Measurements from ENCODE around the gene DUS3L. TPM values are rescaled to one million over a fixed set of nuclear protein-coding genes. Genes with fewer than 3 reads are reported as not detected.
"Not testable (repeated sequence)": the region's sequence is repeated elsewhere in the genome, so short reads cannot be mapped to it uniquely, and the experiment has no call there.

The DUS3L gene
- total RNA-seq, 1 experiment from 2014 or later: 105 TPM

DNA sequence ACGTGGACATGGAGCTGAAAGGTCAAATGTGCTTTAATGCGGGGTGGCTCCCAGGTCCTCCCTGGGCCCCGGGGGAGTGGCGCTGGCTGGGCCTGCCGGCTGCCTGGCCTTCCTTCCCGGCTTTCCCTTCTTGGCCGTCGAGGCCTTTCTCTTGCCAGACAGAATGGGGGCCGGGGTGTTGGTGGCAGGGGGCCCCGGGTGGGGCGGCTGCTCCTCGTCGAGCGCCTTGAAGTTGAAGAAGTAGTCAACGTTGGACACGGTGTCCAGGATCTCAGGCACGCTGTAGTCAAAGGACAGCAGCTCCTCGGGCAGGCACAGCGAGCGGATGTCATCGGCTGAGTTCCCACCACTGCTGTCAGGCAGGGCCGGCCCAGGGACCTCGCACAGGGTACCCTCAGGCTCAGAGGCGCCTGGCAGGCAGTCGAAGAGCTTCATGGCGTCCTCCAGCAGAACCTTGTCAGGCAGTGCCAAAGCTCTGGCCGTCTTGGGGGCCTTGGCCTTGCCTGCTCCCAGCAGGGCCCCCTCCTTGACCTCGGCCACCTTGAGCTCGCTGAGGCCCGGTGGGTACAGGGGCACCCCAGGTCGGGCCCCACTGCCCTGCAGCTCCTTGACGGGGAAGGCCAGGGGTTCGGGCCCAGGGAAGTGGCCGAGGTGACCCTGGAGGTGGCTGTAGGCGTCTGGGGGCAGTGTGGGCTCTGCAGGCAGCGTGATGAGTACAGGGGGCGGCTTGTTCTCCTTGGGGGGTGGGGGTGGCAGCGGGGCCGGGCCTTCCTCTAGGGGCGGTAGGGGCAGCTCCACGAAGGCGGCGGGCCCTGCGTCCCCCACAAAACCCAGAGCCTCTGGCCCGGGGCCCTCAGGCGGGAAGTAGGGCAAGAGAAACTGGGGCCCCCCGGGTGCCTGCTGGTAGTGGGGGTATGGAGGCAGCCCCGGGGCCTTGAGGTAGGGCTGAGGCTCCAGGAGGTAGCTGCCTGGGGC, 7.7 kb downstream of the DUS3L start:
- no peak for DNase-seq (ENCODE audit: low spot score)
- in situ Hi-C loops (cut with HindIII; ENCODE audit: low sequenced_read_pairs): no loop called here

DNA sequence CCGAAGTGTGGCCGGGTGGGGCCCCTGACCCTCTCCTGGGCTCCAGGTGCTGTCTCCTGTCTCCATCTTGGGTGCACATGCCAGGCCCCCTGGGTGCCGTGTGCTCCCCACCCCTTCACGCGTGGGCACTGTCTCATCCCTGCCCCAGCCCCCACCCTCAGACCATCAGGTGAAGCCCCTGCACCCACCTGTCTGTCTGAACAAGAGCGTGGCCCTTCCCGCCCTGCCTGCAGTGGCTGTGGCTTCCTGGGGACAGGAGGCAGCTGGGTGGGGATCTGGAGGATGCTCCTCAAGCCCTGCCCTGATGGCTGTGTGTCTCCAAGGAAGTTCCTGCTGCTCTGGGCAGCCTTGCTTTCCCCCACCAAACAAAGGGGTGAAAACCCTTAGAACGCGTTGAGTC, 8.6 kb downstream of the DUS3L start:
- no peak for DNase-seq (ENCODE audit: low spot score)
- in situ Hi-C loops (cut with HindIII; ENCODE audit: low sequenced_read_pairs): no loop called here

DNA sequence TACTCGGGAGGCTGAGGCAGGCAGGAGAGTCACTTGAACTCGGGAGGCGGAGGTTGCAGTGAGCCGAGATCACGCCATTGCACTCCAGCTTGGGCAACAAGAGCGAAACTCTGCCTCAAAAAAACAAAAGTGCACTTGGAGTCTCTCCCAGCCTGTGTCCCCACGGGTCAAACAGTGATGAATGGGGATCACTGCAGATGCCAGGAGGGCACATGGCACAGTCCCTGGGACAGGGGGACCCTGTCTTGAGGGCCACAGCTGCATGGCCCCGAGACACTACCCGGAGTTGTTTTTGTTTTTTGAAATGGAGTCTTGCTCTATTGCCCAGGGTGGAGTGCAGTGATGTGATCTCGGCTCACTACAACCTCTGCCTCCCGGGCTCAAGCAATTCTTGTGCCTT, 10.0 kb downstream of the DUS3L start:
- in situ Hi-C loops (cut with HindIII; ENCODE audit: low sequenced_read_pairs); DNase-seq (ENCODE audit: low spot score): not testable (repeated sequence)

DNA sequence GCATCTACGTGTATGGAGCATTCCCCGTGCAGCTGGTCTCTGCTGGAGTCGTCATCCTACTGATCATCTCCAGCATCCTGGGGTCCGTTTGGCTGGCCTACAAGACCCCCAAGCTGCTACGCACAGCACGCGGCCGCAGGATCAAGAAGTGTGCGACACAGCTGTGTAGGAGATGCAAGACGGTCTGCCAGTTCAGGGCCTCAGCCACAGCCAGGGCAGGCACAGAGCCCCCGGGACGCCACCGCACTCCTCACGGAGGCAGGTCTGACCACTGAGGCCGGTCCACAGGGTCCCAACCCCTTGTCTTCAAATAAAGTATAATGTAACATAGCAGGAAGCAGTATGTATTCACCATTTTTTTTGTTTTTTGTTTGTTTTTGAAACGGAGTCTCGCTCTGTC, 12.6 kb downstream of the DUS3L start:
- DNase-seq (ENCODE audit: low spot score): no peak
- in situ Hi-C loops (cut with HindIII; ENCODE audit: low sequenced_read_pairs): no loop called here

DNA sequence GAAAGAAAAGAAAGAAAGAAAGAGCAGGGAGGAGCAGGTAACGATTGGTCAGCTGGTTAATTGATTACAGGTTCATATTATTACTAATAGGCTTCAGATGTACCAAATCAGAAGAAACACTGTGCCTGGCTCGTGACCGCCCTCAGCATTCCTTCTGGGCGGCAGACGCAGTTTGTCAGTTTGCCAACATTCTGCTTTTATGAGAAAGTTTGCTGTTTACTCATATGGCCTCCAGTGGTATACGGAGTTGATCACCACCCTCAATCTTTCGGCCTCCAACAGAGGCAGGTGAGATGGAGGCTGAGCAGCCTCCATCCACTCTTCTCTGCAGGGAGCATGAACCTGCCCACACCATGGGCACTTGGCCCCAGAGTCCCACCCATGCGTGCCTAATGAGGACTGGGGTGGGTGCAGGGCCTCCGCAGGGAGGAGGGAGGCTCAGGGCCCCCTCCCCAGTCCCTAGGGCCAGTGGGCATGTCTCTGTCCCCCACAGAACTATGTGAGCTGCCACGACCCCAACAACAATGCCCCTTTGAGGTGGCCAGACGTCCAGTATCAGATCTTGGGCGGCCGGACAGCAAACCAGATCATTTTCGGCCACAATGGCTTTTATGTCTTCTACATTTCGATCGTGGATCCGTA, 15.2 kb downstream of the DUS3L start:
- no peak for DNase-seq (ENCODE audit: low spot score)
- in situ Hi-C loops (cut with HindIII; ENCODE audit: low sequenced_read_pairs): no loop called here

DNA sequence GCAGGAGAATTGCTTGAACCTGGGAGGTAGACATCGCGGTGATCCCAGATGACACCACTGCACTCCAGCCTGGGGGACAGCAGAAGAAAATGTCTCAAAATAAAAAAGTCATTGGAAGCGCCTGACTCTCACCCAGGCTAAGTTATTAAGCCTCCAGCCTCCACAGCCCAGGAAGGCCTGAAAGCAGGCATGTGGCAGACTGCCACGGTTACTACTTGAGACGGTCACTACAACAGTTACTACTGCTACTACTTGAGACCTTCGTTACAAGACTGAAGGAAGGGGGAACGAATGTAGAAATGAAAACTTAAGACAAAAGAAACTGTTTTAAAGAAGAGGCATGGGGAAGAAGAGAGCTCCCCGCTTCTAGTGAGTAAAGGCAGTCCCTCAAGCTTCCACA, 16.0 kb downstream of the DUS3L start:
- in situ Hi-C loops (cut with HindIII; ENCODE audit: low sequenced_read_pairs): no loop called here
- DNase-seq (ENCODE audit: low spot score): no peak

DNA sequence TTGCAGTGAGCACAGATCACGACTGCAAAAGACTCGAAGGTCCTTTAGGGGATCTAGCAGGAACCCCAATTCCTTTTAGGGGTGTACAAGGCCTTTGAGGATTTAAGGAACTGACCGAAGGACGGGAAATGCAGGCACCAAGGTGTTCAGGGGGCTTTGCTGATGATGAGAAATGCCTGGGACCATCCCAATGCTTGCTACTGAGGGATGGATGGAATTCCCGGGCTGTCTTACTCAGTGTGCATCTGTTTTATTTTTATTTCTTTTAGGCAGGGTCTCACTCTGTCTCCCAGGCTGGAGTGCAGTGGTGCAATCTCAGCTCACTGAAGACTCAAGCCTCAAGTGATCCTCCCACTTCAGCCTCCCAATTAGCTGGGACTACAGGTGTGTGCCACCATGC, 17.7 kb downstream of the DUS3L start:
- in situ Hi-C loops (cut with HindIII; ENCODE audit: low sequenced_read_pairs): no loop called here
- no peak for DNase-seq (ENCODE audit: low spot score)

DNA sequence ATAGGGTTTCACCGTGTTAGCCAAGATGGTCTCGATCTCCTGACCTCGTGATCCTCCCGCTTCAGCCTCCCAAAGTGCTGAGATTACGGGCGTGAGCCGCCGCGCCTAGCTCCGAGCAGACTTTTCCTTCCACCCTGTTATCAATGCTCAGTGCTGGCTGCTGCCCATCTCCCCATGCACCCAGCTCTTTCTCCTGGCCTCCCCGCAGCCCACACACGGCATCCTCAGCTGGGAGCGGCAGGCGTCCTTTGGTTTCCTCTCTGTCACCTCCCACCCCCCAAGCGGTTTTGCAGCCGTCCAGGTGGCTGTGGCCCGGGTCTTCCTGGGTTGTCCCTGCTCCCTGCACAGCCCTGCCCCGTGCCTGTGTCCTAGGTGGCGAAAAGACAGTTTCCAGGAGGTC, 18.5 kb downstream of the DUS3L start:
- DNase-seq (ENCODE audit: low spot score): no peak

DNA sequence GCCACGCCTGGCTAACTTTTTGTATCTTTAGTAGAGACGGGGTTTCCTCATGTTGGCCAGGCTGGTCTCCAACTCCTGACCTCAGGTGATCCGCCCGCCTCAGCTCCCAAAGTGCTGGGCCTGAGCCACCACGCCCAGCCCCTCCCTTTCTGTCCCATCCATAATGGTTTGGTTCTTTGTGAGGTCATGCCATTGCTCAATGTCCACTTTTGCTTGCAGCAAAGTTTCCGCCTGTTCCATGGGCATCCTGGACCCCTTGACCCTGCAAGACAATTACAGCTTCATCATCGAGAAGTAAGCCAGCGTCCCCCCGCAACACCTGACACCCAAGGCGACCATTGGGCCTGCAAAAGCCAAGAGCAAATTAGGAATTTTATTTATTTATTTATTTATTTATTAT, 23.0 kb downstream of the DUS3L start:
- no peak for DNase-seq (ENCODE audit: low spot score)
- in situ Hi-C loops (cut with HindIII; ENCODE audit: low sequenced_read_pairs): no loop called here

More for the DNA sequence above, 18.5 kb downstream of the DUS3L start:
- in situ Hi-C loops (cut with HindIII; ENCODE audit: low sequenced_read_pairs): no loop called here

DNA sequence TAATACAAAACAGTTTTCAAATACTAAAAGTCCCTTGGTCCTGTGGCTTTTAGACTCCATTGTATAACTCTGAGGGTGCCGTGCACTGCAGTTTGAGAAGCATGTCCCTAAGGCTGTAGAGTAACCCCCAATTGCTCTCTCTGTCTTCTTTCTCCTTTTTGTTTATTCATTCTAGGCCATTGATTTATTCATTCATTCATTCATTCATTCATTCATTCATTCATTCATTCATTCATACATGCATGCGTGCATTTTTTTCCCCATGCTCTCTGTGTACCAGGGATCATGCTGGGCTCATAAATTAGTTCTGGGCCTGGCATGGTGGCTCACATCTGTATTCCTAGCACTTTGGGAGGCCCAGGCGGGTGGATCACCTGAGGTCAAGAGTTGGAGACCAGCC, 25.7 kb downstream of the DUS3L start:
- in situ Hi-C loops (cut with HindIII; ENCODE audit: low sequenced_read_pairs): no loop called here
- DNase-seq (ENCODE audit: low spot score): no peak

DNA sequence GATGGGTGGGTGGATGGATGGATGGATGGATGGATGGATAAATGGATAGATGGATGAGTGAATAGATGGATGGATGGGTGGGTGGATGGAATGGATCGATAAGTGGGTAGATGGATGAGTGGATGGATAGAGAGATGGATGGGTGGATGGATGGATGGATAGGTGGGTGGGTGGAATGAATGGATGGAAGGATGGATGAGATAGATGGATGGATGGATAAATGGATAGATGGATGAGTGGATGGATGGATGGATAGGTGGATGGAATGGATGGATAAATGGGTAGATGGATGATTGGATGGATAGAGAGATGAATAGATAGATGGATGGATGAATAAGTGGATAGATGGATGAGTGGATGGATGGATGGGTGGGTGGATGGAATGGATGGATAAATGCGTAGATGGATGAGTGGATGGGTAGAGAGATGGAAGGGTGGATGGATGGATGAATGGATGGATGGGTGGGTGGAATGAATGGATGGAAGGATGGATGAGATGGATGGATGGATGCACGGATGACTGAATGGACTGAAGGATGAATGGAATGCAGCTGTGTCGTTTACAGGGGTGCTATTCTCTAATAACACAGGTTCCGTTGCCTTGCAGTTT, 28.2 kb downstream of the DUS3L start:
- no peak for DNase-seq (ENCODE audit: low spot score)
- in situ Hi-C loops (cut with HindIII; ENCODE audit: low sequenced_read_pairs): no loop called here

DNA sequence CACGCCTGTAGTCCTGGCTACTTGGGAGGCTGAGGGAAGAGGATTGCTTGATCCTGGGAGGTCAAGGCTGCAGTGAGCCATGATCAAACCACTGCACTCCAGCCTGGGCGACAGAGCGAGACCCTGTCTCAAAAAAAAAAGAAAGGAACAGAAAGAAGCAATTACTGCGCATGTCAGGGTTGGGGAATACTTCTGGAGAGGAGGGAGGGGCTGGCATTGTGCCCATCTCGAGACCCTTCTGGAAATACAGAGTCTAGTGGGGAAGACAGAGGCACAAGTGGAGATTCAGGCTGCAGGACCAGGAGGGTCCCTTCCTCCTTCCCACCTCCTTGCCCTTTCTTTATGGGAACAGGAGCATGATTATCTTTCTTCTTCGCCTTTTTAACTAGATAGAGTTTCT, 37.2 kb downstream of the DUS3L start:
- no peak for DNase-seq (ENCODE audit: low spot score)
- in situ Hi-C loops (cut with HindIII; ENCODE audit: low sequenced_read_pairs): no loop called here

DNA sequence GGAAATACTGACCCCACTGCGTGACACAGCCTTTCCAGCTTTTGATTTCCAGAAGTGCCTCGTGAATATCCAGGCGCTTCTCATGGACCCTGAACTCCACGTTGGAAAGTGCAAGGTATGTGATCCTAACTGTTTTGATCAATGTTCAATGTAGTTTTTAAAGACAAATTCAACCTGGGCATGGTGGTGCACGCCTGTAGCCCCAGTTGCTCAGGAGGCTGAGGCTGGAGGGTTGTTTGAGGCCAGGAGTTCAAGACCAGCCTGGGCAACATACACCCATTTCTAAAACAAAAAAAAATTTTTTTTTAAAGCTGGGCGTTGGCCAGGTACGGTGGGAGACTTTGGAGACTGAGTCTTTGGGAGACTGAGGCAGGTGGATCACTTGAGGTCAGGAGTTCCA, 39.3 kb downstream of the DUS3L start:
- no peak for DNase-seq (ENCODE audit: low spot score)
- in situ Hi-C loops (cut with HindIII; ENCODE audit: low sequenced_read_pairs): no loop called here

DNA sequence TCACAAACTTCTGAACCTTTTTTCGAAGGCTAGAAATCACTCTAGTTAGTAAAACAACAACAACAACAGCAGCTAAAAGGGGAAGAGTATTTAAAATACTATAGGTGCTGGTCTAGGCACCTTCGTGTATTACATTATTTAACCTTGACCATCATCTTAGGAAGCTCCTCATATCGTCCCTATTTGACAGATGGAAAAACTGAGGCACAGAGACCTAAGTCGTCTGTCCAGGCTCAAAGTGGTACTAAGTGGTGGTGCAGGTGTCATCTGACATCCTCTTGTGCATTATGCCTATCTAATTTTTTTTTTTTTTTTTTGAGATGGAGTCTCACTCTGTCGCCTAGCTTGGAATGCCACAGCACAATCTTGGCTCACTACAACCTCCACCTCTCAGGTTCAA, 41.5 kb downstream of the DUS3L start:
- in situ Hi-C loops (cut with HindIII; ENCODE audit: low sequenced_read_pairs): no loop called here
- DNase-seq (ENCODE audit: low spot score): no peak

DNA sequence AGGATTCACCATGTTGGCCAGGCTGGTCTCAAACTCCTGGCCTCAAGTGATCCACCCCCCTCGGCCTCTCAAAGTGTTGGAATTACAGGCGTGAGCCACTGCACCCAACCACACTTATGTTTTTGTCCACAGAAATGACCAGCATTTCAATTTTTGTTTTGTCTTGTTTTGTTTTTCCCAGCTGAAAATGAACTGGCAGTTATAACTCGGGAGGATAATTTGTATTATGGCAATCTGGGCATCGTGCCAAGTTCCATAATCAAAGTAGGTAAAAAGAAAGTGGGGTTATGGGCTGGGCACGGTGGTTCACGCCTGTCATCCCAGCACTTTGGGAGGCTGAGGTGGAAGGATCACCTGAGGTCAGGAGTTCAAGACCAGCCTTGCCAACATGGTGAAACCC, 42.0 kb downstream of the DUS3L start:
- DNase-seq (ENCODE audit: low spot score); in situ Hi-C loops (cut with HindIII; ENCODE audit: low sequenced_read_pairs): not testable (repeated sequence)

DNA sequence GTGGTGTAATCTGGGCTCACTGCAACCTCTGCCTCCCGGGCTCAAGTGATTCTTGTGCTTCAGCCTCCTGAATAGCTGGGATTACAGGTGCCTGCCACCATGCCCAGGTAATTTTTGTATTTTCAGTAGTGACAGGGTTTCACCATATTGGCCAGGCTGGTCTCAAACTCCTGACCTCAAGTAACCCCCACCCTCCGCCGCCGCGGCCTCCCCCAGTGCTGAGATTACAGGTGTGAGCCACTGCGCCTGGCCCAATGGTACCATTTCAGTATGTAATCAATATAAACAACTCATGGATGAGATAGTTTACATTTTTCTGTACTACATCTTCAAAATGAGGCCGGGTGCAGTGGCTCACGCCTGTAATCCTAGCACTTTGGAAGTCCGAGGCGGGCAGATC, 46.0 kb downstream of the DUS3L start:
- in situ Hi-C loops (cut with HindIII; ENCODE audit: low sequenced_read_pairs); DNase-seq (ENCODE audit: low spot score): not testable (repeated sequence)

DNA sequence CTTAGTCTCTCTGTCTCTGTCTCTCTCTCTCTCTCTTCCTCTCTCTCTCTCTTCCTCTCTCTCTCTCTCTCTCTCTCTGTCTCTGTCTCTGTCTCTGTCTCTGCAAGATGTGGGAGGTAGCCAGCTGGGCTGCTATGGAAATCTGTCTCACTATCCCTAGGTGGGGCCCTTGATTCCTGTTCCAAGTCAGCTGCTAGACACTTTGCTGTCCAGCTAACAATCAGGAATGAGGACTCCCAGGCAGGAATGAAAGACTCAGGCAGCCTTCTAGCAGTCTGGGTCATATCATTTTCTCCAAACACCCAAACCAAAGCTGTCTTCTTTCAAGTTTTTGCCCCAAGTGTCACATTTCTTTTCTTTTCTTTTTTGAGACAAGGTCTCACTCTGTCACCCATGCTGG, 47.3 kb downstream of the DUS3L start:
- in situ Hi-C loops (cut with HindIII; ENCODE audit: low sequenced_read_pairs): no loop called here
- no peak for DNase-seq (ENCODE audit: low spot score)

DNA sequence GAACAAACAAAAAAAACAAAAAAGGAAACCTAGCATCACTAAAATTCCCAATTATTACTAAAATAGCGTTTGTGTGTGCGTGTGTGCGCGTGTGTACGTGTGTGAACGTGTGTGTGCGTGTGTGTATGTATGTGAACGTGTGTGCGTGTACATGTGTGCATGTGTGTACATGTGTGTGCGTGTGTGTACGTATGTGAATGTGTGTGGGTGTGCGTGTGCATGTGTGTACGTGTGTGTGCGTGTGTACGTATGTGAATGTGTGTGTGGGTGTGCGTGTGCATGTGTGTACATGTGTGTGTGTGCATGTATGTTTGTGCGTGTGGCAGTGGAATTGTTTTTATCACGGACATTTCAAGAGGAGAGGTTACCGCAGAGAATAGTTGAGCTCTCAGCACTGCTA, 48.9 kb downstream of the DUS3L start:
- in situ Hi-C loops (cut with HindIII; ENCODE audit: low sequenced_read_pairs): no loop called here
- no peak for DNase-seq (ENCODE audit: low spot score)

DNA sequence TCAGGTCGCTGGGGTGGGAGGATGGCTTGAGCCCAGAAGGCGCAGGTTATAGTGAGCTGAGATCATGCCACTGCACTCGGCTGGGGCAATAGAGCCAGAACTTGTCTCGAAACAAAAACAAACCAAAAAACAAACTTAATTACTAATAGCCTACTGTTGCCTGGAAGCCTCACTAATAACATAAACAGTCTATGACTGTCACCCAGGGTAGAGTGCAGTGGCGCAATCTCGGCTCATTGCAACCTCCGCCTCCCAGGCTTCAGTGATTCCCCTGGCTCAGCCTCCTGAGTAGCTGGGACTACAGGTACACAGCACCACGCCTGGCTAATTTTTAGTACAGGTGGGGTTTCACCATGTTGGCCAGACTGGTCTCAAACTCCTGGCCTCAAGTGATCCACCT, 52.5 kb downstream of the DUS3L start:
- in situ Hi-C loops (cut with HindIII; ENCODE audit: low sequenced_read_pairs): no loop called here
- DNase-seq (ENCODE audit: low spot score): no peak

Measured in G401 (cell line).